Stimulated activated naive B cell treated with anti-CD40 and anti-IgM and Interleukin-4, amounts not matched to agents 10 μg/mL and 1 μg/mL and 100 μg/mL, for 72 hours (primary cell): ENCODE measurements around the gene TNRC6C.
A peak's percentile ranks its signal among the peaks of the same experiment; 100 is the strongest.
"Not testable (repeated sequence)": the region's sequence is repeated elsewhere in the genome, so short reads cannot be mapped to it uniquely, and the experiment has no call there.

Source experiments
- ATAC-seq, 2 donors: fragments of 150-1000 bp; cut with Tn5 transposase; replicated peaks; 2 replicates each; pipeline ENCODE4 v1.10.0; 2021; ENCODE audit warnings: moderate library complexity in 1 of 2
- DNase-seq: peaks from one replicate; pipeline ENCODE4 v3.0.0; 2021
- H3K27ac Mint-ChIP-seq: one replicate; pipeline ENCODE4 v1.8.0; 2022; ENCODE audit warnings: mild to moderate bottlenecking, mixed read lengths
- H3K27me3 Mint-ChIP-seq, 2 donors: one replicate each; pipeline ENCODE4 v1.8.0; 2022; ENCODE audit warnings: mixed read lengths in 2 of 2
- H3K36me3 Mint-ChIP-seq, 2 donors: one replicate each; pipeline ENCODE4 v1.8.0; 2022; ENCODE audit warnings: mixed read lengths in 2 of 2, mild to moderate bottlenecking in 1 of 2
- H3K4me1 Mint-ChIP-seq, 2 donors: one replicate each; pipeline ENCODE4 v1.8.0; 2022; ENCODE audit warnings: mixed read lengths in 2 of 2, mild to moderate bottlenecking in 1 of 2
- H3K4me3 Mint-ChIP-seq, 2 donors: one replicate each; pipeline ENCODE4 v1.8.0; 2022; ENCODE audit warnings: mild to moderate bottlenecking in 2 of 2, mixed read lengths in 2 of 2, moderate library complexity in 1 of 2
- H3K9me3 Mint-ChIP-seq, 2 donors: one replicate each; pipeline ENCODE4 v1.8.0; 2022; ENCODE audit warnings: mixed read lengths in 2 of 2, mild to moderate bottlenecking in 1 of 2

The TNRC6C gene

DNA sequence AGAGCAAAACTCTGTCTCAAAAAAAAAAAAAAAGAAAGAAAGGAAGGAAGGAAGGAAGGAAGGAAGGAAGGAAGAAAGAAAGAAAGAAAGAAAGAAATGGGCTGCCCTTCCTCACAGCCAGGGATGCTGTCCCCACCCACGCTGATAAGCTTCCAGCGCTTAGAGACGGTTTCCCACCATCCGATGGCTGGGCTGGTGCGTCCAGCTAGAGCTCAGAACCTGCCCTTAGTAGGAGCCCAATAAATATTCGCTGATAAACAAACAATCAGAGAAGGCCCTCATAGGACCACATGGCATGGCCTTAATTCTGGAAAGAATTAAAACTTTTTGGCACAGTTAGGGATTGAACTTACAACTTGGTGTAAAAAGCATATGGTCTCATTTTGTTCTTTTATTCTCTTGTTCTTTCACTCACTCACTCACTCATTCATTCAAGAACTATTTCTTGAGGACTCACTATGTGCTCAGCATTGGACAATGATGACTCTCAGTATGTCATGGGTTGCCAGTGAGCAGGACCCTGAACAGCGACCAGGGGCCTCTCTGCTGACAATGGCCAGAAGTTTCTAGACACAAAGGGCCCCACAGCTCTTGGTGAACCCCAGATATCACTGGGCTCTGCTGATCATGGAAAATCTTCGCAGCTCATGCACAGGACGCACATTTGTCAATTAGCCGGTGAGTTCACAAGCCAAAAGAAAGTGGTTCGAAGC is 32.5 kb upstream of the TNRC6C start:
- ATAC-seq (no peak), DNase-seq (no peak)
- H3K9me3 Mint-ChIP-seq = no peaks in the 10 kb centered on the region
- no peak overlapping the region for H3K27ac Mint-ChIP-seq
- no peaks in the 10 kb centered on the region for H3K36me3 Mint-ChIP-seq
- peaks cover 5 to 25% of the 10 kb centered on the region in 2 donors for H3K4me1 Mint-ChIP-seq
- H3K27me3 Mint-ChIP-seq = peaks cover 54 to 87% of the 10 kb centered on the region in 2 donors
- H3K4me3 Mint-ChIP-seq = no peak overlapping the region

DNA sequence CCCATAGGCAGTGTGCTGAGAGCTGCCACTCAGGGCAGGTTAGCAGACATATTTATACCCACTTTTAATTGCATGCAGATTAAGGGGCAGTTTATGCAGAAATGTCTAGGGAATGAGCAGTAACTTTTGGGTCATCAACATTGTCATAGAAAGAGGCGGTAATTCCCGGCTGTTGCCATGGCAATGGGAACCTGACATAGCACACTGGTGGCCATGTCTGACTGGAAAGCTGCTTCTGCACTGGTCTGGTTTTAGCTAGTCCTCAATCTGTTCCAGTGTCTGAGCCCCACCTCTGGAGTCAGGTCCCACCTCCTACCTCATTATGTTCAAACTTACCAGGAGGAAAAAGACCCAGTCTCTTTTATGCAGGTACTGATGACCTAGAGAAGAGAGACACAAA is 31.5 kb upstream of the TNRC6C start:
- Mint-ChIP-seq H3K9me3 (no peaks in the 10 kb centered on the region), H3K36me3 (no peaks in the 10 kb centered on the region), H3K4me3 (no peak overlapping the region), H3K4me1 (peaks cover 5 to 25% of the 10 kb centered on the region in 2 donors), H3K27me3 (peaks cover 51 to 86% of the 10 kb centered on the region in 2 donors), H3K27ac (no peak overlapping the region)
- peak in 1 of 2 donors; percentile 41 for ATAC-seq
- no peak for DNase-seq

DNA sequence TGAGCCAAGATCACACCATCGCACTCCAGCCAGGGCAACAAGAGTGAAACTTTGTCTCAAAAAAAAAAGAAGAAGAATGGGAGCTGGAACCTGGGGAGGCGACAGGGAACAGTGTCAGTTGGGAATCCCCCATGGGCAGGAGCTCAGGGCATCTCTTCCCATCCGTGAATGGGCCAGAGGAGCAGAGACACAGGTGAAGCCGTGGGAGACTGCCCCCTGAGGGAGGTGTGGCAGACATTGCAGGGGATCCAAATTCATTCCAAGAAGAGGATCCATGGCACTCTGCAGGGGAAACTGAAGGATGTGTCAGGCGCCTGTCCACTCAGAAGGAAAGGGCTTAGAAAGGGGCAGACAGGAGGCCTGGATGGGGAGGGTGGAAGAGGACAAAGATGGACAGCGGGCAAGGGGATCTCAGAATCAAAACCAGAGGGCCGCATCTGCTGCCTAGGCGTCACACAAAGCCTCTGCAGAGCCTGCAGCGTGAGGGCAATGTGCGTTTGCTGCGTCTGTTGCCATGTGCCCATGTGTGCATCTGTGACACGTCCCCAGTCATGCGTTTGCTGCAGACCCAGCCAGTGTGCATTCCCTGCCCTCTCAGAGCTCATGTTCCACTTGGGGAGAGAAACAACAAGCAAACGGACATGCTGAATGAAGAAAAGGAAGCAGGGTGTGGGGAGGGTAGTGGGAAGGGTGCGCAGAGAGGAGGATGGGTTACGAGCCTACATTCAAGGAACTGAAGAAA is 30.6 kb upstream of the TNRC6C start:
- H3K27me3 Mint-ChIP-seq = peaks cover 51 to 86% of the 10 kb centered on the region in 2 donors
- ATAC-seq (no peak), DNase-seq (no peak)
- H3K4me1 Mint-ChIP-seq = peaks cover 5 to 25% of the 10 kb centered on the region in 2 donors
- no peak overlapping the region for H3K27ac Mint-ChIP-seq
- no peak overlapping the region for H3K4me3 Mint-ChIP-seq
- H3K36me3 Mint-ChIP-seq = no peaks in the 10 kb centered on the region
- no peaks in the 10 kb centered on the region for H3K9me3 Mint-ChIP-seq

DNA sequence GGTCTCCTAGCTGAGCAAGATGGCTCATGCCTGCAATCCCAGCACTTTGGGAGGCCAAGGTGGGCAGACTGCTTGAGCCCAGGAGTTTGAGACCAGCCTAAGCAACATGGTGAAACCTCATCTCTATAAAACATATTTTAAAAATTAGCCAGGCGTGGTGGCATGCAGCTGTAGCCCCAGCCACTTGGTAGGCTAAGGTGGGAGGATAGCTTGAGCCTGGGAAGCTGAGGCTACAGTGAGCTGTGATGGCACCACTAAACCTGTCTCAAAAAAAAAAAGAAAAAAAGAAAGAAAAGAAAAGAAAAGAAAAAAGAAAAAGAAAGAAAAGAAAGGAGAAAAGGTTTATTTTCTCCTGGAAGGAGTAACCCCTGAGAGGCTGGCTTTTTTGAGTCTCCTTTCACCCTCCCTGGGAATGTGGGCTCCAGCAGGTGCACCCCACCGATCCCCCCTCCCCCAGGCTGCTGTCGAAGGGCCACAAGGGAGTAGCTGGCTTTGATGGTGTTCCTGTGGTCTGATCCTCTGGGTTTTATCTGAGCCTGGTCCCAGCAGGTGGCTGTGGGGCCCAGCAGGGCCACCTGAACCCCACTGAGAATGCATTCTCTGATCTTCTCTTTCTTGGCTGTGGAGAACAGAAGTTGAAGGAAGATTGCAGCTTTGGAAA is 29.9 kb upstream of the TNRC6C start:
- Mint-ChIP-seq H3K9me3 (no peaks in the 10 kb centered on the region), H3K27me3 (peaks cover 53 to 86% of the 10 kb centered on the region in 2 donors), H3K27ac (no peak overlapping the region), H3K36me3 (no peaks in the 10 kb centered on the region), H3K4me3 (no peak overlapping the region), H3K4me1 (peaks cover 5 to 28% of the 10 kb centered on the region in 2 donors)
- ATAC-seq (no peak), DNase-seq (no peak)

DNA sequence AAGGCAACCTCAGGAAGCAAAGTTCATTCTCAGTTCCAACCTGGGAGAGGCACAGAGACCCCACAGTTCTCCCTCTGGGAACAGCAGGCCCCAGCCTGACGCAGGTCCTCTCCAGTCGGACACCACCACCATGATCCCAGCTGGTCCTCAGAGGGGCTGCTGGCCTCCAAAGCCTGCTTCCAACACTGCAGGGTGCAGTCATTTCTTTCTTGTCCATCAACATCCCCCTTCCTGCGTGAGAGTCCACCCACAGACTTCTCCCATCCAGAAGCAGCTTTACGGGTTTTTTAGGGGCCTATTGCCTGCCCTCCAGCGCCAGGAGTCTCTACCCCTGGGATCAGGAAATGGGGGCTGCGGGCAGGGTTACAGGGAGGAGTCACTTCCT is 29.3 kb upstream of the TNRC6C start:
- Mint-ChIP-seq H3K27me3 (peaks cover 53 to 86% of the 10 kb centered on the region in 2 donors), H3K4me3 (no peak overlapping the region), H3K36me3 (no peaks in the 10 kb centered on the region), H3K9me3 (no peaks in the 10 kb centered on the region), H3K4me1 (peaks cover 7 to 29% of the 10 kb centered on the region in 2 donors), H3K27ac (no peak overlapping the region)
- DNase-seq = no peak
- no peak for ATAC-seq

DNA sequence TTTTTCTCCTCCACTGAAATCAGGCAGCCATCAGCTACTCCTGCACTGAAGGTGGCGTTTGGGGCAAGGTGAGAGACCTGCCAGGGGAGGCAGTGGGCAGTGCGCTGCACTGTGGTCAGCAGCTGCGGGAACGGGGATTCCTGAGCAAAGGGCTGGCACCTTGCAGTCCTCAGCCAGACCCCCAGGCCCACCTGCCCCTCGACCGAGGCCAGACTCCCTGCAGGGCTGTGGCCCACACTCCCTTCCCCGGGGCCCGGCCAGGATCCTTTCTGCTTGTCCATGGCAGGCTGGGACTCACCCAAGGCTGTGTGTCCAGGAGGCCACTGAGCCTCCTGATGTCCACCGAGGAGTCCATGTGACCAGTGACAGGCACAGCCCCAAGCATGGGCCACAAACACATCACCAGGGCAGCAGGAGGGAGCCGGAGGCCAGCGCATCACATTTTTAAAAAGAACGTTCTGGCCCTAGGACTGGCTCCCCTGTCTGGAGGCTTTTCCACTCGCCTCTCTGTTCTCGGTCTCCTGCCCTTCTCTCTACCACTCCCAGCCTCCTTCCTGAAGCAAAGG is 28.5 kb upstream of the TNRC6C start:
- no peaks in the 10 kb centered on the region for H3K9me3 Mint-ChIP-seq
- H3K36me3 Mint-ChIP-seq = no peaks in the 10 kb centered on the region
- peaks cover 7 to 29% of the 10 kb centered on the region in 2 donors for H3K4me1 Mint-ChIP-seq
- H3K27ac Mint-ChIP-seq = peak overlapping the region; percentile 15
- DNase-seq = no peak
- no peak for ATAC-seq
- peaks cover 47 to 83% of the 10 kb centered on the region in 2 donors for H3K27me3 Mint-ChIP-seq
- no peak overlapping the region for H3K4me3 Mint-ChIP-seq

DNA sequence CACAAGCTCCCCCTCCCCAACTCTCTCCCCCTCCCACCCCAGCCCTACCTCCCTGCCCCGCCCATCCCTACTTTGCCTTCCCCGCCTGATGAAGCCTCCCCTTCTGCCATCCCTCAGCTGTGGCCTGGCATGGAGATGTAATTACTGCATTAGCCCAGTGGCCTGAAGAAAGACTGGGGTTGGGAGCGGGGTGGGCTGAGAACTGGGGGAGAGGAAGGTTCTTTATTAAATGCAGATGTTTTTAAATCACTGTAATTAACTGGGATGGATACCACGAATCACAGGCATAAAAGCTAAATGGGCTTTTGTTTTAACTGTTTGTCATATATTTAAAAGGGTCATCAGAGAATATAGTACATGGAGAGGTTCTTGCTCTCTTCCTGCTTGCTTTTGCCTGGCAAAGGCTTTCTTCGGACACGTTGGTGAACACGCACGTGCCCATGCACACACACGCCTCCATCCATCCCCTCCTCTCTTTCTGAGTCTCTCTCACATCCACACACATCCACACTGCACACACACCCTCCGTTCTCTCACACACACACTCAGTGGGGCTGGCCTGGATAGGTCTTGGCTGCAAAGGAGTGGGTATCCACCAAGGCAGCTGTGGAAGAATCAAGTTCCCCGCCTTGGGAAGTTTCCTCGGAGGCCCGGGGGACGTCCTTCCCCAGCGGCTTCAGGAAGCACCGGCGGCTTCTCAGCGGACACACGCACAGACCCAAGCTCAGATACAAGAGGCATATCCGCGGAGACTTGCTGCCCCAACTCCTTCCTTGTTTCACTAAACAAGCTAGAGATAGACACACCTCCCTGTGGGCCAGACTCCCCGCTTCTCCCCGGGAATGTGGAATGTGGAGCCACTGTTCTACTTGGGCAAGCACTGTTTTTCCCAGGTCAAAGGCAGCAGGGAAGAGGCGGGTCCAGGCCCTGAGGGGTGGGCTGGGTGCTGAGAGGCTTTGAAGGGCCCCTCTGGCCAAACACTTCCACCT is 27.4 kb upstream of the TNRC6C start:
- Mint-ChIP-seq H3K9me3 (no peaks in the 10 kb centered on the region), H3K27ac (no peak overlapping the region), H3K4me1 (peaks cover 7 to 29% of the 10 kb centered on the region in 2 donors), H3K27me3 (peaks cover 48 to 81% of the 10 kb centered on the region in 2 donors), H3K4me3 (no peak overlapping the region), H3K36me3 (no peaks in the 10 kb centered on the region)
- ATAC-seq = no peak
- no peak for DNase-seq

DNA sequence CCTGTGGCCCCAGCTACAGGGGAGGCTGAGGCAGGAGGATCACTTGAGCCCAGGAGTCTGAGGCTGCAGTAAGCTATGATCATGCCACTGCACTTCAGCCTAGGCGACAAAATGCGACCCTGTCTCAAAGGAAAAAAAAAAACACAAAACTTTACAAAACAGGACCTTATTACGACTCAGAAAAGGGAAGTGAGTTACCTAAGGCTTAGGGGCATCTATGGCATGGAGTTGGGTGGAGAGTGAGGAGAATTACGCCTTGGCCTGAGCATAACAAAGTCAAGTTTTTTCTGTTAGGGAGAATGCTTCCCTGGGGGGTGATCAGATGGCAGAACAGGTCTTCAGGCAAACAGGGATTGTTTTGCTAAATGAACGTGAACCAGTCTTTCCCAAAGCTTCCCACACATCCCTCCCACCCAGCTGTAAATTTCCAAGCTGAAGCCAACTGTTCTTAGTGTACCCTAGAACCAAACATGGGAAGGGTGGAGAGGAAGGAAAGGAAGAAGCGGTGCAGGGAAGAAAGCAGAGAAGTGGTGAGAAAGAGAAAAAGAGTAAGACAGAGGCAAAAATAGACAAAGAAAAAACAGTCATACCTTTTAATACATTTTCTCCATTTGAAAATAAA is 24.6 kb upstream of the TNRC6C start:
- Mint-ChIP-seq H3K9me3 (no peaks in the 10 kb centered on the region), H3K27me3 (peaks cover 42 to 76% of the 10 kb centered on the region in 2 donors), H3K36me3 (no peaks in the 10 kb centered on the region), H3K4me3 (no peak overlapping the region), H3K27ac (no peak overlapping the region), H3K4me1 (peaks cover 4 to 14% of the 10 kb centered on the region in 2 donors)
- ATAC-seq = peak in 1 of 2 donors; percentile 25
- DNase-seq = no peak

DNA sequence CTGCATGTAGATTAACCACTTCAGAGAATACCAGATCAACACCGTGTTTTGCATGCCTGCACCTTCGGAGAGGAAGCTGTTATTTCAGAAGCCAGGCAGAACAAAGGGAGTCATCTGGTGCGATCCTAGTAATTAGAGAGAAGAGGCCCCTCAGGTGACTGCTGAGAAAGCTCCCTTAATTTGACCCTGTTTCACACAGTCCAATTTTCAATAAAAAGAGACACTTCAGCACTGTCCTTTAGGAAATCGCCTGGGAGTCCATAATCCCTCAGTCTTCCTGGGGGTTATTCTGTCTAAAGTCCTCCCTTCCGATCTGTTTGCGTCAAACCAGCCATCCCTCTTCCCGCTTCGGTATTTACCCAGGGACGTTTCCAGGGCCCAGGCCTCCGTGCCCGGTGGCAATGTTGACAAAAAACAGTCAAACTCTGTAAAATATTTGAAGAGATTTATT is 23.4 kb upstream of the TNRC6C start:
- peaks cover 40 to 67% of the 10 kb centered on the region in 2 donors for H3K27me3 Mint-ChIP-seq

DNA sequence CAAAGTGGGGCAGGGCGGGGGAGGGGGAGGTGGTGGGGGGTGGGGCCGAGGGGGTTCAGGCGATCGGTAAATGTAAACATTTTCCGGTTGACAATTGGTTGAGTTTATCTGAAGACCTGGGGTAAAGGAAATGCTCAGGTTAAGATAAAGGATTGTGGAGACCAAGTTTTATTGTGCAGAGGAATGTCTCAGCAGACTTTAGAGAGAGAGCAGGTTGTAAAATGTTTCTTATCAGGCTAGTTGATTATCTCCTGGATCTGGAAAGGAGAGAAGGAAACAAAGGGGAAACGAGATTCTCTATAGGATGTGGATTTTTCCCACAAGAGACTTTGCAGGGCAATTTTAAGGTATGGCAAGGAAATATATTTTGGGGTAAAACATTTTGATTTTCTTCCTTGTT is 22.8 kb upstream of the TNRC6C start:
- not testable (repeated sequence) for DNase-seq, H3K4me3 Mint-ChIP-seq, H3K9me3 Mint-ChIP-seq, H3K27ac Mint-ChIP-seq, ATAC-seq, H3K36me3 Mint-ChIP-seq
- peaks cover 4 to 11% of the 10 kb centered on the region in 2 donors for H3K4me1 Mint-ChIP-seq
- peaks cover 44 to 70% of the 10 kb centered on the region in 2 donors for H3K27me3 Mint-ChIP-seq

More for the DNA sequence above, 23.4 kb upstream of the TNRC6C start:
- H3K27ac Mint-ChIP-seq = no peak overlapping the region
- H3K36me3 Mint-ChIP-seq = no peaks in the 10 kb centered on the region
- no peak overlapping the region for H3K4me3 Mint-ChIP-seq
- no peaks in the 10 kb centered on the region for H3K9me3 Mint-ChIP-seq
- DNase-seq (no peak), ATAC-seq (no peak)
- H3K4me1 Mint-ChIP-seq = peaks cover 4 to 11% of the 10 kb centered on the region in 2 donors

DNA sequence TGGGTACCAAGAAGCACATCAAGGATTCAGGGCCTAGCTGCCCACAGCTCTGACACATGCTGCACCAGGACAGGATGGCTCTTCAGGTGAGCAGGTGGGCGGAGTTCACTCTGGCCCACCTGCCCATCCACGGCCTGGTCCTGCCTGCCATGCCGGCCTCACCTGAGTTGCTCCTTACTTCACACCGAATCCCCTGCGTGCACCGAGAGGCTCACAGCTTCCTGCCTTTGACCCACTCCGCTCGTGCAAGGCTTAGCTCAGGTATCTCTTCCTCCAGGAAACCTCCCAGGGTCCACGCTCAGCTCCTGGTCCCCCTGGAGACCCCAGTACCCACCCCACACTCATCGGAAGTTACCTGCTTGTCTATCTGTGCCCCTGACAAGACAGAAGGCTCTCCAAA is 21.6 kb upstream of the TNRC6C start:
- H3K27ac Mint-ChIP-seq = no peak overlapping the region
- ATAC-seq = no peak
- H3K4me3 Mint-ChIP-seq = no peak overlapping the region
- H3K9me3 Mint-ChIP-seq = no peaks in the 10 kb centered on the region
- no peak for DNase-seq
- peaks cover 4 to 11% of the 10 kb centered on the region in 2 donors for H3K4me1 Mint-ChIP-seq
- H3K27me3 Mint-ChIP-seq = peaks cover 42 to 71% of the 10 kb centered on the region in 2 donors
- H3K36me3 Mint-ChIP-seq = peaks cover 0 to 2% of the 10 kb centered on the region in 2 donors

DNA sequence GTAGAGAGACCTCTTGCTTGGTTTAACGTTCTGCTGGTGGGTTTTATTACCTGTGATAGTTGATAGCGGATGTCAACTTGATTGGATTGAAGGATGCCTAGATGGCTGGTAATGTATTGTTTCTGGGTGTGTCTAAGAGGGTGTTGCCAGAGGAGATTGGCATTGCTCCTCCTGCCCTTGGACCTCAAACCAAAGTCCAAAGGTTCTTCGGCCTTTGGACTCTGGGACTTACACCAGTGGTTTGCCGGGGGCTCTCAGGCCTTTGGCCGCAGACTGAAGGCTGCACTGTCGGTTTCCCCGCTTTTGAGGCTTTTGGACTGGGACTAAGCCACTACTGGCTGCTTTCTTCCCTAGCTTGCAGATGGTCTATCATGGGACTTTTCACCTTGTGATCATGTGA is 17.5 kb upstream of the TNRC6C start:
- DNase-seq = no peak
- no peaks in the 10 kb centered on the region for H3K9me3 Mint-ChIP-seq
- no peak overlapping the region for H3K4me3 Mint-ChIP-seq
- no peak overlapping the region for H3K27ac Mint-ChIP-seq
- peaks cover 45 to 75% of the 10 kb centered on the region in 2 donors for H3K27me3 Mint-ChIP-seq
- H3K36me3 Mint-ChIP-seq = peaks cover 0 to 2% of the 10 kb centered on the region in 2 donors
- H3K4me1 Mint-ChIP-seq = no peaks in the 10 kb centered on the region
- no peak for ATAC-seq
